Activated CD8-positive, alpha-beta memory T cell treated with anti-CD3 and anti-CD28 coated beads, Interleukin-2, amount 50 U/mL, for 24 hours (primary cell): Measurements from ENCODE around the gene CALHM4.

Source experiments
- DNase-seq: peaks from one replicate; pipeline ENCODE4 v3.0.0-alpha.2; 2020; ENCODE audit errors: extremely low read depth

Gene CALHM4, protein sequence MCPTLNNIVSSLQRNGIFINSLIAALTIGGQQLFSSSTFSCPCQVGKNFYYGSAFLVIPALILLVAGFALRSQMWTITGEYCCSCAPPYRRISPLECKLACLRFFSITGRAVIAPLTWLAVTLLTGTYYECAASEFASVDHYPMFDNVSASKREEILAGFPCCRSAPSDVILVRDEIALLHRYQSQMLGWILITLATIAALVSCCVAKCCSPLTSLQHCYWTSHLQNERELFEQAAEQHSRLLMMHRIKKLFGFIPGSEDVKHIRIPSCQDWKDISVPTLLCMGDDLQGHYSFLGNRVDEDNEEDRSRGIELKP

DNA sequence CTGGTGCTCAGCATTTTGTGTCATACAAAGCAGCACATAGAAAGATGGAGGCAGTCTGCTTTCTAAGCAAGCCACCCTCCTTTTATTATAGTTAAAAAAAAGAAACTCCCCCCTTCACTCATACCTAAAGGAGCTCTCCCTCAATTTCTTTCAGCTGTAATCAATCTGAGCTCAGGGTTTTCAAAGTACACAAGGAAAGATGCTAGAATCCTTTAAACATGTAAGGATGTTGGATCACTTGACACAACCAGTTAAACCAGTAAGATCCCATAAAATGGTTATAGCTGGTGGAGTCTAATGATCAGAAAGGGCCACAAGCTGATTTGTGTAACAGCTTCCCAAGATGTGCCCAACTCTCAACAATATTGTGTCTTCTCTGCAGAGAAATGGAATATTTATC, at the start of gene CALHM4:
CALHM4 (plus strand) TSS at position 301 of the 400 bp plus-strand sequence; CDS start at position 344, 43 bp downstream.
- no peak for DNase-seq

DNA sequence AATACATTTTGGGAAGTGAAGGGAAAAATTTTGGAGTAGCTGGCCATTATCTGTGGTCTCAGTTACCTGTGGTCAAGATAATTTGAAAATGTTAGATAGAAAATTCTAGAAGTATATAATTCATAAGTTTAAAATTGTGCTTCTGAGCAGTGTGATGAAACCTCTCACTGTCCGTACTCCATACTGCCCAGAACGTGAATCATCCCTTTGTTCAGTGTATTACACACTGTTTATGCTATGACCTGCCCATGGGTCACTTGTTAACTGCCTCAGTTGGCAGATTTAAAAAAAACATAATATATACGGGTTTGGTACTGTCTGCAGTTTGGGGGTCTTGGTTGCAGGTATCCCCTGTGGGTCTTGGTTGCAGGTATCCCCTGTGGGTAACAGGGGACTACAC, 46.2 kb upstream of the CALHM4 start:
- no peak for DNase-seq

GRCh38 chr6:116508527-116508926, 45.0 kb upstream of the CALHM4 start:
- DNase-seq = no peak

DNA sequence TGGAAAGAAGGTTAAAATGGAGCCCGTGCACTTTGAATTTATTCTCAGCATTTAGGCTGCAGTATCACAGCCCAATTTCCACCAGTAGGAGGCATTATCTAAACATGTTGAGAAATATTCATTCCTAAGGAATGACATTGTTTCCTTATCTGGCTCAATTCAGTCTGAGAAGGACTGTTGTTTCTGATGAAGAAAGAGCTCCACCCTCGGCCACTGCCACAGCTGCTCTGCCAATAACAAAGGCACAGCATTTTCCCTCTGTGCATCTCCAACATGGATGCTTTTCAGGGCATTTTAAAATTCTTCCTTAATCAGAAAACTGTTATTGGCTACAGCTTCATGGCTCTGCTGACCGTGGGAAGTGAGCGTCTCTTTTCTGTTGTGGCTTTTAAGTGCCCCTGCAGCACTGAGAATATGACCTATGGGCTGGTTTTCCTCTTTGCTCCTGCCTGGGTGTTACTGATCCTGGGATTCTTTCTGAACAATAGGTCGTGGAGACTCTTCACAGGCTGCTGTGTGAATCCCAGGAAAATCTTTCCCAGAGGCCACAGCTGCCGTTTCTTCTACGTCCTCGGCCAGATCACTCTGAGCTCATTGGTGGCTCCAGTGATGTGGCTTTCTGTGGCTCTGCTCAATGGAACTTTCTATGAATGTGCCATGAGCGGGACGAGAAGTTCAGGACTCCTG, 42.0 kb upstream of the CALHM4 start, which contains the start of gene CALHM5:
CALHM5 (plus strand) TSS at position 216 of the 687 bp plus-strand sequence; CDS start at position 274, 58 bp downstream.
- DNase-seq = no peak

- no peak for DNase-seq
Measured at GRCh38 chr6:116512111-116512559, 41.4 kb upstream of the CALHM4 start.

DNA sequence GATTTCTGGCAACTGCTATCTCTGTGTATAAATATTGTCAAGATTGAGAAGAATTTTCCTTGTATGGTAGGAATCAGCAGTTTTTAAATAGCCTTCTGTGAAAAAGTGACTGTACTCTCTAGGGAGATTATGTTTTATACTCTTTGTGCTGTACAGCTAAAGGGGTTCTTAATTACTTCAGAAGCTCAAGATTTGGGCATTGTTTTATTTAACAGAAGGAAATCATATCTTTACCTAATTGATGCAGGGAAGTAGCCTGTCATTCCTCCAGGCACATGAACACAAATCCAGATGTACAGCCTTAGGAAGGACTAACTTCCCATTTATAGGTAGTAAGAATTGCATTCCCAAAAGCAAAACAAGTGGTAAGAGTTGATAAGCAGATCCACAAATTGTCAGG, 40.8 kb upstream of the CALHM4 start:
- no peak for DNase-seq

DNA sequence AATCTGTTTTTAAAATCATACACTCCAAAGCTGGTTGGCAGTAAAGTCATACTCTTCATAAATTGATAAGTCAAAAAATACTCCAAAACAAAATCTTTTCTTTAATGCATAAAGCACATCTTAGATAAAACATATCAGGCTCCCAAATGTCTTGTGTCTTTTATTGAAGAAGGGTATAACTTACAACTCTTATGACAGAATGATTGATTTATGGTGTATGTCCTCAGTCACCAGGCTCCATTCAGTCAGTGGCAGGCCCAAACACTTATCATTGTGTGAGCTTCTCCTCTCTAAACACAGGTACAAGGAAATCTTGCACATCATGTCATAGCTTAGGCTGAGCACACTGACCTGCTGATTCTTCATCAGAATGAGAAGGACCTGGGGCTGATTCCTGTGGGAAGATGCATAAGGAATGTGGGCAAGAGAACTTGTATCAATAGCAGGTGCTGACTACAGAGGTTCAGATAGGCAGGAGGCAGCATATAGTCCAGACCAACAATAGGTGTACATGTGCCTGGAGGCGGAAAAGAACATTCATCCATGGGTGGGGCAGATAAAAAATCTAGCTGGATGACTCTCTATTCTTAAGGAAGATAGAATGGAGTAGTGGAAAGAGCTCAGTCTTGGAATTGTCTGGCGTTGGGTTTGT, 40.2 kb upstream of the CALHM4 start:
- no peak for DNase-seq

- DNase-seq = no peak
Measured at GRCh38 chr6:116514111-116514510, 39.4 kb upstream of the CALHM4 start.

DNA sequence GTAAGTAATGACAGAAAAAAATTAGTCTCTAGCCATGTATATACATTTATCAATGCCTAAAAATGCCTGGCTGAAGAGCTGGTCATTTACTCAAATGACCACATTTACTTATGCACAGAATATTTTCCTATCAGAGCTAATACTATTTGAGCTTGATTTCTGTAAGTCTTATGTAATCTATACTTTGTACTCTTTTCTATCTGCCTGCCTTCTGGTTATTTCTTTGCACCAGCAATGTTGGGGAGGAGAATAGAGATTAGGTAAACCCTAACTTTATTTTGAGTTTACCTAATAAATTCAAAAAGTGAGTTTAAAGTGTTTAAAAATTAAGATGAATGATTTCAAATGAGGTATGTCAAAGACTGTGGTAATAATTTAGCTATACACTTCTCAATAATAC, 38.4 kb upstream of the CALHM4 start:
- no peak for DNase-seq

DNA sequence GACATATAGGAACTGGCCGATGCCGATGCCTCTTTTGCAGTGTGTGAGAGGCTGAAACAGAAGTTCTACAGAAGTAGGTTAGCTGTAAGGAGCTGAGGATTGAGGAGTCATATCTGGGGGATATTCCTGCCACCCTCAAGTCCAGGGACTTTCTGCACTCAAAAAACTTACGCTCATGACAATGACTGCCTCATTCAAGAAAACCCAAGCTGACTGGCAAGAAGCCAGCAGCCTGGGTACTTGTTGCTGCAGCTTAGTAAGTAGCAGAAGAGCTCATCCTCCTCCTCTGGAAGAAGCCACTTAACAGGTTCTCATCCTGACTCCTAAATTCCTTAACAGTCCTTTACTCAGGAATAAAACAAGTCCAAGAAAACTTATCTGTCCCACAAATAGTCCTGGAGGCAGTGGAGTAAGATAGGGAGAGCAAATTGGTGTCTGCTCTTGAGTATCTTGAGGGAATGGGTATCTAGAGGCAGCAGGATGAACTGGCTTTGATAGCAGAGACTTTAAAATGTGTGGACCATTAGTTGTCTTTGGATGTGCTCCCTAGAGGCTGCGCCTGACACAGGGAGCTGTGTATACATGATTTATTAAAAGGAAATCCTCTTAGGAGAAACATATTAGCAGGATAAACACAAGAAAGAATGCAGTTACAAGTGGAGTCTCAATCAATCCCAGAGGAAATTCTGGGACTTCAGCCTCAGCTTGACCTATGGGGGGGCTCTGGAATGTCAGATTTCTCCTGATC, 34.8 kb upstream of the CALHM4 start:
- no peak for DNase-seq

DNA sequence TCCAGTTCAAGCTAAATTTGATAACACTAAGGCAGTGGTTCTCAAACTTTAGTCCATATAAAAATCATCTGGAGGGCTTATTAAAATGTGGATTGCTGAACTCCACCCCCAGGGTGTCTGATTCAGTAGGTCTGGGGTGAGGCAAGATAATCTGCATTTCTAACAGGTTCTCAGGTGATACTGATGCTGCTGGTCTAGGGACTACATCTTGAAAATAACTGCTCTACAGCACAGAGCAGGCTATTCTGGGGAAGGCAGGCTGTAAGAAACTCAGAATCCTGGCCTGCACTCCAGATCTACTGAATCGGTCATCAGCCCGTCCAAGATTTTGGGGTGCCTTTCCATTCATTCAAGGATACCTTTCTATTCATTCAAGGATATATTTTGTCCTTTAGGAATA, 30.7 kb upstream of the CALHM4 start:
- no peak for DNase-seq

DNA sequence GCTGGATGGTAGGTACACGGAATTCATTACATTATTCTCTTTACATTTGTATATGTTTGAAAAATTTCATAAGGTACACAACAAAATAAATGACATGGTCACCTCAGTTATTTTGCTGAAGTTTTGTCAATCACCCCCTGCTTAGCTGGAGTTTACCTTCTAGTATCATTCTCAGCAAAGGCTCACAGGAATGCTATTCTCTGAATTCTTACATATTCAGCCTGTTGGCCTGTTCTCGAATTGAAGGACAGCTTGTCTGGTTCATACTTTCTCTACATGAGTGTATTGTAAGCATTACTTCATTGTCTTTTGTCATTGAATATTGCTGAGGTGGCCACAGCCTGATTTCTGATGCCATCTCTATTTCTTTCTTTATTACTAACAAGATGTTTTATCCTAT, 29.3 kb upstream of the CALHM4 start:
- no peak for DNase-seq

DNA sequence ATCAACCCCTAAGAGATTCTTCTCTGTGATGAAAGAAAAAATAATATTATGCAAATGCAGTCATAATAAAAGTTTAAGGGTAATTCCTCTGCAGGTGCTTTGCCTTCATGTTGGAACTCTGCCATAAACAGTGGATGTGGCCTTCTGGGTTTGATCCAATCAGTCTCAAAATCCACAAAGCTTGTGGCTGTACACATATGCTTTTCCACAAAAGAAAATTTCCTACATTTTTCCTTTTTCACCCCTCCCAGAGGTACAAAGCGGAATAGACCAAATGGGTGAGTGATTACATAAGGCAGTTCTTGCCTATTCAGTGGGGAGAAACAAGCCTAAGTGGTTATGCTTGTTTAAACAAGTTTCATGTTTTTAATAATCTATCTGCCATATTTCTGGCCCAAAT, 25.4 kb upstream of the CALHM4 start:
- DNase-seq = no peak

GRCh38 chr6:116528780-116529179, 24.8 kb upstream of the CALHM4 start:
- DNase-seq = no peak

DNA sequence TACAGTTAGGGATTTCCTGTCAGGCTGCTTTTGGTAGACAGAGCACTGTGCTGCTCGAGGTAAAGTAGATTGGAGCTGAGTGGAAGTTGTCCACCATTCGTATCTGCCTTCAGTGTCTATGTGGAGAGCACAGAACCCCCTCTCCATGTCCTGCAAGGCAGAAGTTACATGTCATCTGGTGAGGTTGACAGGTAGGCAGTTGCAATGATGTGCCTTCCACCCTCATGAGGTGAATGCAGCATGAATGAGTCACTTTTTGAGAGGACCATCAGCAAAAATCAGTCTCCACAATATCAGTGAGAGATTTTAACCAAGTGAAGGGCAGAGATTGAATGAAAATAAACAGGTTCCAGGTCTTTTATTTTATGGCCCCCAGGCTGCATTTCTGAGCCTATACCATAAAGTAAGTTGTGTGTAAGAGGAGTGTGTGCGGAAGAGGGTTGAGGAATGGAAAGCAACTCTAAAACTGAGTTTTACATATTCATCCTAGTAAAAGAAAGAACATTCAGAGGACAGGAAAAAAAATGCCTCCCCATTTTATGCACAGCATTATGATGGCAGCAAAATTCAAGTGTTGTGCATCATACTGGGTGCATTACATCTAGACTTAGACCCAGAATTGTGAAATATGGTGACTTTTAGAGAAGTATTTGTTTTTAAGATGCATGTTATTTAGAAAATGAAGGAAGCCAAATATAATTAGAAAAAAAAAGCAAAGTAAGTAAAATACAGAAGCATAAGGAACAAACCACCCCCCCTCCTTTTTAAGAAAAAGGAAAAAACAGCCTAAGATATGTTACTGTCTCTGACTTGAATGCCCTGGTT, 23.9 kb upstream of the CALHM4 start:
- DNase-seq = no peak

DNA sequence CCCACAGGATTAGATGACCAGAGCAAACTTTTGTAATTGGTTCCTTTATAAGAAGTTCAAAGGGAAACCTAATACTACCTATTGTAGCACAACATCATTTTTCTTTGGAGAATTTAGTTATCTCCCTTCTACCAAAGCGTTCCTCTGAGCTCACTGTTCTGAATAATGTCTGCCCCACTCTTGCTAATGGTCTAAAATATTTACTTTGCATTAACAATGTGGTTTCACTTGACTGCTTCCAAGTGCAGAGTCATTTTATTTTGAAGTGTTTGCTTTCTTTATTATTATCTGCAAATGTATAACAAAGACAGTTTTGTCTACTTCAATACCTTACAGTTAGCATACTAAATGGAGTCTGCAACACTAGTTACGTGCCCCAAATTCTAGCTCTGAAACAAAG, 23.1 kb upstream of the CALHM4 start:
- no peak for DNase-seq

DNA sequence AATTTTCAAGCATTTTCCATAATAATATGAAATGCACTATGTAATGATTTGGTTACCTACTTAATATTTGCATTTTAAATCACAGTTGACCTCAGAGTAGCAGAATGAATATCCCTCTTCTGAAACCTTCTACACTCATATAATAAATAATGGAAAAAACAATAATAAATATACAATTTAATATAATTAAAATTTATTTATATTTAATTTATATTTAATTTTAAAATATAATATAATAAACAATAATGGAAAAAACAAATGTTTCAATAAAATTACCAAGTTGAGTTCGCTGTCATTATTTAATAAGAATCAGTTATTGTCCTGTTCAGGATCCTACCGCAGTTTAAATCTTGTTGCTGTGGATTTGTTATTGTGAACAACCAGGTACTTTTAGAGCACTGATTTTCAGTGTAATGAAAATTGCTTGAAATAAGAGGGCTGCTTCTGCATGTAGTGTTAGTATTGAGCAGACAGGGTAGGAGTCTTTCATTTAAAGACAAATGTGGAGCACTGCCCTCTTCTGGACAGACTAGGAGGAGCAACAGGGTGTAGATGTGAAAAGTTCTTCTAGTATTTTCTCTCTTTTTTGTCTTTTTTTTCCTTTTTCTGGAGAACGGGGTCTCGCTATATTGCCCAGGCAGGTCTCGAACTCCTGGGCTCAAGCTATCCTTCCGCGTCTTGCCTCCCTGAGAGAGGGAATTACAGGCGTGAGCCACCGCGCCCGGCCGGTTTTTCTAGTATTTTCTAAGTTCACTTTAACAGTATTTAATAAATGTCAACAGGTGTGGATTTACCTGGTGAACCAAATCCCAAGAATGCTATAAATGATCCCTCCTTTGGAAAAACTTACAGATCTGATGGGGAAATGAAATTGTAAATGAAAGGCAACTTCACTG, 21.6 kb upstream of the CALHM4 start:
- peak; percentile 29 for DNase-seq

- DNase-seq = no peak
Measured at GRCh38 chr6:116533233-116533957, 20.2 kb upstream of the CALHM4 start.

GRCh38 chr6:116535109-116535508, 18.4 kb upstream of the CALHM4 start:
- no peak for DNase-seq
